ENCODE results near the gene ANKRD29. TPM values are rescaled to one million over a fixed set of nuclear protein-coding genes. Genes with fewer than 3 reads are reported as not detected.

The ANKRD29 gene
- total RNA-seq, 5 donors from 2014 or later (not counting 1 experiment from before 2014, with no cell fraction given), result 0.23 to 0.48 (median 0.32) TPM; not detected in 1

- peak overlapping the region in 1 of 2 donors; percentile 66 for H3K27ac Mint-ChIP-seq
- H3K27me3 ChIP-seq (replicated peaks in 1 of 2; ENCODE audit: control insufficient read depth in 2 of 2, extremely low read depth in 1 of 2, insufficient read depth in 2 of 2, low read length in 1 of 2), result no peaks in the 10 kb centered on the region
- ChIA-PET CTCF (interaction anchor here (0.6 to 1.0 kb wide), 2 partner anchors 13 to 68 kb away, joined by 3 read pairs; no protein-coding TSS in a partner anchor), POLR2A (interaction anchor here in 1 of 2 donors (0.6 kb wide), 1 partner anchor 618 kb away, joined by 4 read pairs; no protein-coding TSS in a partner anchor)
- peaks cover 59% of the 10 kb centered on the region for H3K36me3 Mint-ChIP-seq
- H3K27ac ChIP-seq (ENCODE audit: low read length), result peak overlapping the region; percentile 47
- no peak overlapping the region for H3K4me3 Mint-ChIP-seq
- H3K36me3 ChIP-seq (ENCODE audit: control insufficient read depth in 2 of 2, extremely low read depth in 1 of 2, insufficient read depth in 1 of 2, low read length in 1 of 2), result peaks cover 7 to 51% of the 10 kb centered on the region in 2 donors
- H3K4me1 ChIP-seq (ENCODE audit: control insufficient read depth in 1 of 2, extremely low read depth in 1 of 2, insufficient read depth in 2 of 2, low read length in 2 of 2), result peaks cover 19 to 42% of the 10 kb centered on the region in 2 experiments
- DNase-seq, result no peak
- no peaks in the 10 kb centered on the region for H3K9me3 Mint-ChIP-seq
- no CpG with 5 or more reads among the region's 5 CpGs for WGBS (ENCODE audit: insufficient coverage)
- peaks cover 19 to 45% (median 31%) of the 10 kb centered on the region in 3 donors for H3K4me1 Mint-ChIP-seq
- no peaks in the 10 kb centered on the region for H3K9me3 ChIP-seq
- ATAC-seq (replicated peaks in 1 of 4), result no peak
- H3K4me3 ChIP-seq (ENCODE audit: control insufficient read depth in 1 of 2, extremely low read depth in 1 of 2, low read length in 1 of 2), result no peak overlapping the region
- H3K27me3 Mint-ChIP-seq, result no peaks in the 10 kb centered on the region
Observed at GRCh38 chr18:23569299-23570063, 93.2 kb downstream of the ANKRD29 start.

GRCh38 chr18:23568281-23569138 lies 94.2 kb downstream of the ANKRD29 start:
- Mint-ChIP-seq H3K27me3 (no peaks in the 10 kb centered on the region), H3K4me3 (no peak overlapping the region), H3K4me1 (peaks cover 10 to 44% (median 27%) of the 10 kb centered on the region in 3 donors), H3K27ac (no peak overlapping the region), H3K9me3 (no peaks in the 10 kb centered on the region), H3K36me3 (peaks cover 63% of the 10 kb centered on the region)
- WGBS (ENCODE audit: insufficient coverage), result 100% methylated on average over 2 of the region's 7 CpGs
- ATAC-seq (replicated peaks in 1 of 4), result no peak
- no peaks in the 10 kb centered on the region for H3K9me3 ChIP-seq
- CTCF ChIA-PET, result no interaction called here
- H3K27ac ChIP-seq (ENCODE audit: low read length), result no peak overlapping the region
- H3K36me3 ChIP-seq (ENCODE audit: control insufficient read depth in 2 of 2, extremely low read depth in 1 of 2, insufficient read depth in 1 of 2, low read length in 1 of 2), result peaks cover 7 to 55% of the 10 kb centered on the region in 2 donors
- no peaks in the 10 kb centered on the region for H3K27me3 ChIP-seq (replicated peaks in 1 of 2; ENCODE audit: control insufficient read depth in 2 of 2, extremely low read depth in 1 of 2, insufficient read depth in 2 of 2, low read length in 1 of 2)
- H3K4me3 ChIP-seq (ENCODE audit: control insufficient read depth in 1 of 2, extremely low read depth in 1 of 2, low read length in 1 of 2), result no peak overlapping the region
- POLR2A ChIA-PET, result no interaction called here
- DNase-seq, result no peak
- H3K4me1 ChIP-seq (ENCODE audit: control insufficient read depth in 1 of 2, extremely low read depth in 1 of 2, insufficient read depth in 2 of 2, low read length in 2 of 2), result peaks cover 10 to 46% of the 10 kb centered on the region in 2 experiments

GRCh38 chr18:23567671-23568070 lies 95.0 kb downstream of the ANKRD29 start:
- no CpG with 5 or more reads among the region's 3 CpGs for WGBS (ENCODE audit: insufficient coverage)
- H3K9me3 ChIP-seq, result no peaks in the 10 kb centered on the region
- CTCF ChIA-PET, result no interaction called here
- Mint-ChIP-seq H3K4me1 (peaks cover 7 to 44% (median 21%) of the 10 kb centered on the region in 3 donors), H3K4me3 (no peak overlapping the region), H3K9me3 (no peaks in the 10 kb centered on the region), H3K36me3 (peaks cover 67% of the 10 kb centered on the region), H3K27me3 (no peaks in the 10 kb centered on the region), H3K27ac (no peak overlapping the region)
- no peak overlapping the region for H3K4me3 ChIP-seq (ENCODE audit: control insufficient read depth in 1 of 2, extremely low read depth in 1 of 2, low read length in 1 of 2)
- ATAC-seq (replicated peaks in 1 of 4) (no peak), DNase-seq (no peak)
- peaks cover 7 to 59% of the 10 kb centered on the region in 2 donors for H3K36me3 ChIP-seq (ENCODE audit: control insufficient read depth in 2 of 2, extremely low read depth in 1 of 2, insufficient read depth in 1 of 2, low read length in 1 of 2)
- no peak overlapping the region for H3K27ac ChIP-seq (ENCODE audit: low read length)
- H3K27me3 ChIP-seq (replicated peaks in 1 of 2; ENCODE audit: control insufficient read depth in 2 of 2, extremely low read depth in 1 of 2, insufficient read depth in 2 of 2, low read length in 1 of 2), result no peaks in the 10 kb centered on the region
- peaks cover 4 to 42% of the 10 kb centered on the region in 2 experiments for H3K4me1 ChIP-seq (ENCODE audit: control insufficient read depth in 1 of 2, extremely low read depth in 1 of 2, insufficient read depth in 2 of 2, low read length in 2 of 2)
- POLR2A ChIA-PET, result no interaction called here

DNA sequence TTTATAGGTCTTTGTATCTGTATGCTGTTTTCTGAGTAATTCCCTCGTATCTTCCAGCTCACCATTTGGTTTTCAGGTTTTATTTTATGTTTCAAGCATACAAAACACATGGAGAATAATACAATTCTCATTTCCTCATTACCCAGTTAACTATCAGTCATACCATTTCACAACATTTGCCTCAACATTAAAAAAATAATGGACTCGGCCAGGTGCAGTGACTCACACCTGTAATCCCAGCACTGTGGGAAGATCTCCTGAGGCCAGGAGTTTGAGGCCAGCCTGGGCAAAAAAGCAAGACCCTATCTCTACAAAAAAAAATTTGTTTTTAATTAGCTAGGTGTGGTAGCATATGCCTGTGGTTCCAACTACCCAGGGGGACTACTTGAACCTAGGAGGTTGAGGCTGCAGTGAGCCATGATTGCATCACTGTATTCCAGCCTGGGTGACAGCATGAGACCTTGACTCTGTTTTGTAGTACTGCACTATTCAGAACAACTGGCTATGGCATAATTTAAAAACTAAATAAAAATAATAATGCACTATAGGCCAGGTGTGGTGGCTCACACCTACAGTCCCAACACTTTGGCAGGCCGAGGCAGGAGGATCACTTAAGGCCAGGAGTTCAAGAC lies 96.7 kb downstream of the ANKRD29 start:
- DNase-seq (no peak), ATAC-seq (replicated peaks in 1 of 4) (no peak)
- Mint-ChIP-seq H3K27ac (peak overlapping the region in 1 of 2 donors; percentile 28), H3K36me3 (peaks cover 75% of the 10 kb centered on the region), H3K9me3 (no peaks in the 10 kb centered on the region), H3K4me1 (peaks cover 0 to 35% (median 12%) of the 10 kb centered on the region in 3 donors), H3K4me3 (no peak overlapping the region), H3K27me3 (no peaks in the 10 kb centered on the region)
- ChIA-PET CTCF (interaction anchor here in 1 of 2 donors (0.5 to 1.1 kb wide), 2 partner anchors 21 to 1969 kb away, joined by 3 read pairs; no protein-coding TSS in a partner anchor), POLR2A (interaction anchor here in 1 of 2 donors (0.6 kb wide), 1 partner anchor 196 kb away, joined by 3 read pairs; no protein-coding TSS in a partner anchor)
- no peaks in the 10 kb centered on the region for H3K9me3 ChIP-seq
- no peak overlapping the region for H3K27ac ChIP-seq (ENCODE audit: low read length)
- peaks cover 0 to 29% of the 10 kb centered on the region in 2 experiments for H3K4me1 ChIP-seq (ENCODE audit: control insufficient read depth in 1 of 2, extremely low read depth in 1 of 2, insufficient read depth in 2 of 2, low read length in 2 of 2)
- H3K27me3 ChIP-seq (replicated peaks in 1 of 2; ENCODE audit: control insufficient read depth in 2 of 2, extremely low read depth in 1 of 2, insufficient read depth in 2 of 2, low read length in 1 of 2), result no peaks in the 10 kb centered on the region
- 100% methylated on average over 1 of the region's 3 CpGs for WGBS (ENCODE audit: insufficient coverage)
- H3K4me3 ChIP-seq (ENCODE audit: control insufficient read depth in 1 of 2, extremely low read depth in 1 of 2, low read length in 1 of 2), result no peak overlapping the region
- H3K36me3 ChIP-seq (ENCODE audit: control insufficient read depth in 2 of 2, extremely low read depth in 1 of 2, insufficient read depth in 1 of 2, low read length in 1 of 2), result peaks cover 7 to 71% of the 10 kb centered on the region in 2 donors

DNA sequence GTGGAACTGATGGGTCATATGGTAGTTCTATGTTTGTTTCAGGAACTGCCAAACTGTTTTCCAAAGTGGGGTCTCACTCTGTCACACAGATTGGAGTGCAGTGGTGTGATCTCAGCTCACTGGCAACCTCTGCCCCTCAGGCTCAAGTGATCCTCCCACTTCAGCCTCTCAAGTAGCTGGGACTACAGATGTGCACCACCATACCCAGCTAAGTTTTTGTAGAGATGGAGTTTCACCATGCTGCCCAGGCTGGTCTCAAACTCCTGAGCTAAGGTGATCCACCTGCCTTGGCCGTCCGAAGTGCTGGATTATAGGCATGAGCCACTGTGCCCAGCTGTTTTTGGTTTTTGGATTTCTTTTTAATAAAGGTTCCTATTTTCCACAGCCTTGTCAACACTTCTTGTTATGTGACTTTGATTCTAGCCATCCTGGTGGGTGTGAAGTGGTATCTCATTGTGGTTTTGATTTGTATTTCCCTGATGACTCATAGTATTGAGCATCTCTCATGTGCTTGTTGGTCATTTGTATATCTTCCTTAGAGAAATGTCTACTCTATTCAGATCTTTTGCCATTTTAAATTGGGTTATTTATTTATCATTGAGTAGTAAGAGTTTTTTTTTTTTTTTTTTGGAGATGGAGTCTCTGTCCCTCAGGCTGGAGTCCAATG lies 99.2 kb downstream of the ANKRD29 start:
- no peak overlapping the region for H3K4me3 Mint-ChIP-seq
- POLR2A ChIA-PET, result interaction anchor here in 1 of 2 donors (0.5 kb wide), 1 partner anchor 12 kb away, joined by 3 read pairs; no protein-coding TSS in a partner anchor
- H3K27ac Mint-ChIP-seq, result peak overlapping the region; percentile 39 to 69
- H3K9me3 ChIP-seq, result no peaks in the 10 kb centered on the region
- CTCF ChIA-PET, result interaction anchor here in 1 of 2 donors (0.6 kb wide), 1 partner anchor 577 kb away, joined by 4 read pairs; no protein-coding TSS in a partner anchor
- no peaks in the 10 kb centered on the region for H3K27me3 Mint-ChIP-seq
- H3K36me3 ChIP-seq (ENCODE audit: control insufficient read depth in 2 of 2, extremely low read depth in 1 of 2, insufficient read depth in 1 of 2, low read length in 1 of 2), result peaks cover 11 to 70% of the 10 kb centered on the region in 2 donors
- peaks cover 0 to 25% (median 7%) of the 10 kb centered on the region in 3 donors for H3K4me1 Mint-ChIP-seq
- H3K4me3 ChIP-seq (ENCODE audit: control insufficient read depth in 1 of 2, extremely low read depth in 1 of 2, low read length in 1 of 2), result no peak overlapping the region
- no peaks in the 10 kb centered on the region for H3K9me3 Mint-ChIP-seq
- 80% methylated on average over 1 of the region's 2 CpGs for WGBS (ENCODE audit: insufficient coverage)
- H3K27ac ChIP-seq (ENCODE audit: low read length), result no peak overlapping the region
- DNase-seq (peak in 1 of 35 experiments; percentile 47), ATAC-seq (replicated peaks in 1 of 4) (peak; percentile 46 to 96 (median 72))
- H3K4me1 ChIP-seq (ENCODE audit: control insufficient read depth in 1 of 2, extremely low read depth in 1 of 2, insufficient read depth in 2 of 2, low read length in 2 of 2), result peaks cover 0 to 13% of the 10 kb centered on the region in 2 experiments
- H3K27me3 ChIP-seq (replicated peaks in 1 of 2; ENCODE audit: control insufficient read depth in 2 of 2, extremely low read depth in 1 of 2, insufficient read depth in 2 of 2, low read length in 1 of 2), result no peaks in the 10 kb centered on the region
- peaks cover 67% of the 10 kb centered on the region for H3K36me3 Mint-ChIP-seq

Data from T-cell (primary cell).